ENCODE results near the gene RASSF3.

DNA sequence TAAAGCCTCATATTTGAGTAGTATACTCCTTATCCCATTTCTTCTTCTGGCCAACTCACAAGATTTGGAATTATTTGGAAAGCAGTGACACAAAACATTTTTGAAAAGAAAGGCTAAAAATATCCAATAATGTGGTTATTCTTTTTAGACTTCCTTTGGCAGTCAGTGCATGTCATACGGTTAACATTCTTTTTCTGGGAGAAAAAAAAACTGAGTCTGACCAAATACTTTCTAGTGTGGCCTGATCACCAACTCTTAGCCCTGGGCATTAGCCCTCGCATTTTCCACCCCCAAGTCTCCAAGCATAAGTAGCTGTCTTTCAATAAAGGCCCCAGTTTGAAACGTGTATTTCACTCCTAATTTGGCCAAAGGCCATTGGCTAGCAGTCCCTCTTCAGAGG, 5.9 kb downstream of the RASSF3 start:
- TF ChIP-seq, protein P1, sequence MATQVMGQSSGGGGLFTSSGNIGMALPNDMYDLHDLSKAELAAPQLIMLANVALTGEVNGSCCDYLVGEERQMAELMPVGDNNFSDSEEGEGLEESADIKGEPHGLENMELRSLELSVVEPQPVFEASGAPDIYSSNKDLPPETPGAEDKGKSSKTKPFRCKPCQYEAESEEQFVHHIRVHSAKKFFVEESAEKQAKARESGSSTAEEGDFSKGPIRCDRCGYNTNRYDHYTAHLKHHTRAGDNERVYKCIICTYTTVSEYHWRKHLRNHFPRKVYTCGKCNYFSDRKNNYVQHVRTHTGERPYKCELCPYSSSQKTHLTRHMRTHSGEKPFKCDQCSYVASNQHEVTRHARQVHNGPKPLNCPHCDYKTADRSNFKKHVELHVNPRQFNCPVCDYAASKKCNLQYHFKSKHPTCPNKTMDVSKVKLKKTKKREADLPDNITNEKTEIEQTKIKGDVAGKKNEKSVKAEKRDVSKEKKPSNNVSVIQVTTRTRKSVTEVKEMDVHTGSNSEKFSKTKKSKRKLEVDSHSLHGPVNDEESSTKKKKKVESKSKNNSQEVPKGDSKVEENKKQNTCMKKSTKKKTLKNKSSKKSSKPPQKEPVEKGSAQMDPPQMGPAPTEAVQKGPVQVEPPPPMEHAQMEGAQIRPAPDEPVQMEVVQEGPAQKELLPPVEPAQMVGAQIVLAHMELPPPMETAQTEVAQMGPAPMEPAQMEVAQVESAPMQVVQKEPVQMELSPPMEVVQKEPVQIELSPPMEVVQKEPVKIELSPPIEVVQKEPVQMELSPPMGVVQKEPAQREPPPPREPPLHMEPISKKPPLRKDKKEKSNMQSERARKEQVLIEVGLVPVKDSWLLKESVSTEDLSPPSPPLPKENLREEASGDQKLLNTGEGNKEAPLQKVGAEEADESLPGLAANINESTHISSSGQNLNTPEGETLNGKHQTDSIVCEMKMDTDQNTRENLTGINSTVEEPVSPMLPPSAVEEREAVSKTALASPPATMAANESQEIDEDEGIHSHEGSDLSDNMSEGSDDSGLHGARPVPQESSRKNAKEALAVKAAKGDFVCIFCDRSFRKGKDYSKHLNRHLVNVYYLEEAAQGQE (IDR thresholded peaks at IDR 0.05; ENCODE audit: unreplicated experiment): no peak
- TF ChIP-seq, protein P2, sequence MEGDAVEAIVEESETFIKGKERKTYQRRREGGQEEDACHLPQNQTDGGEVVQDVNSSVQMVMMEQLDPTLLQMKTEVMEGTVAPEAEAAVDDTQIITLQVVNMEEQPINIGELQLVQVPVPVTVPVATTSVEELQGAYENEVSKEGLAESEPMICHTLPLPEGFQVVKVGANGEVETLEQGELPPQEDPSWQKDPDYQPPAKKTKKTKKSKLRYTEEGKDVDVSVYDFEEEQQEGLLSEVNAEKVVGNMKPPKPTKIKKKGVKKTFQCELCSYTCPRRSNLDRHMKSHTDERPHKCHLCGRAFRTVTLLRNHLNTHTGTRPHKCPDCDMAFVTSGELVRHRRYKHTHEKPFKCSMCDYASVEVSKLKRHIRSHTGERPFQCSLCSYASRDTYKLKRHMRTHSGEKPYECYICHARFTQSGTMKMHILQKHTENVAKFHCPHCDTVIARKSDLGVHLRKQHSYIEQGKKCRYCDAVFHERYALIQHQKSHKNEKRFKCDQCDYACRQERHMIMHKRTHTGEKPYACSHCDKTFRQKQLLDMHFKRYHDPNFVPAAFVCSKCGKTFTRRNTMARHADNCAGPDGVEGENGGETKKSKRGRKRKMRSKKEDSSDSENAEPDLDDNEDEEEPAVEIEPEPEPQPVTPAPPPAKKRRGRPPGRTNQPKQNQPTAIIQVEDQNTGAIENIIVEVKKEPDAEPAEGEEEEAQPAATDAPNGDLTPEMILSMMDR (conservative IDR thresholded peaks at IDR 0.05; ENCODE audit: low read depth in 2 of 2): no peak
- TF ChIP-seq STAT1 (IDR thresholded peaks at IDR 0.05; ENCODE audit: unreplicated experiment): no peak
